ENCODE results near the gene XRRA1. TPM values are rescaled to one million over a fixed set of nuclear protein-coding genes. Genes with fewer than 3 reads are reported as not detected.

The XRRA1 gene
- total RNA-seq, 1 experiment from 2014 or later: 29.5 TPM

DNA sequence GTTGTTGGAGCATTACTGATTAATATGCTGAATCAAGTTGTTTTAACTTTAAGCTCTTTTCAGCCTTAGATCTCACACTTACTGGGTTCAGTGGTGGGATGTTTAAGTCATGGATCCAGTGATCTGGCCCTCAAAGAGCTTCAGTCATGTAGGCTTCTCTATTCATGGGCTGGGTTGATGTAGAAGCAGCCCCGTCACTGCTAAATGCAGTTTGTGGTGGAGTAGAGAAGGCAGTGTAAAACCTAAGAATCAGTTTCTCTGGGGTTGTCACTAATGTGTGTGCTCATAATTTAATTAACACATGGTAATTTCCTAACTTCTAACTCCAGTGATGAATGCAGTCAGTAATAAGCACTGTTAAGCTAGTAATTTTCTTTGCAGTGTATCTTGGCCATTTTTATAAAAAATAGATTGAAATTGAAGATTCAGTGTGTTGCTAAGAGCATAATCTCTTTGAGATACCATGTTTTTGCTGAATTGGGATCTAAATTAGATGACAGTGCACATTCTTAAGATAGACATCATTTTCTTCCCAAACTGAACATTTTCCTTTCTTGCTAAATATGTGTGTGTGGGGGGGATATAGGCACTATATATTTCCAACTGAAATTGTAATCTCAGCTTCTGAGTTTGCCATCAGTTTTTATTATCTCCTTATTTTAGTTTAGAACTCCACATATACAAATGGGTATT is 9.2 kb upstream of the XRRA1 start:
- Histone ChIP-seq H3K4me1 (replicated peaks; ENCODE audit: insufficient read depth) (no peaks in the 10 kb centered on the region), H2AFZ (no peak overlapping the region), H3F3A (ENCODE audit: insufficient read depth, low read depth) (no peaks in the 10 kb centered on the region; the same call in 1 of the 2 replicates), H3K4me3 (no peak overlapping the region), H3K27ac (no peak overlapping the region), H3K9me2 (ENCODE audit: insufficient read depth) (no peaks in the 10 kb centered on the region), H3K27me3 (ENCODE audit: insufficient read depth, low read depth) (no peaks in the 10 kb centered on the region), H3K4me2 (no peak overlapping the region), H3K36me3 (ENCODE audit: low read depth) (peaks cover 19% of the 10 kb centered on the region), H3K9me3 (ENCODE audit: insufficient read depth, low read depth) (no peaks in the 10 kb centered on the region), H4K20me1 (ENCODE audit: insufficient read depth) (peaks cover 84% of the 10 kb centered on the region), H3K79me2 (ENCODE audit: low read depth) (peaks cover 96% of the 10 kb centered on the region)
- no peak for TF ChIP-seq EZH2 (IDR thresholded peaks at IDR 0.05; ENCODE audit: low read depth)
- TF ChIP-seq, protein P1, sequence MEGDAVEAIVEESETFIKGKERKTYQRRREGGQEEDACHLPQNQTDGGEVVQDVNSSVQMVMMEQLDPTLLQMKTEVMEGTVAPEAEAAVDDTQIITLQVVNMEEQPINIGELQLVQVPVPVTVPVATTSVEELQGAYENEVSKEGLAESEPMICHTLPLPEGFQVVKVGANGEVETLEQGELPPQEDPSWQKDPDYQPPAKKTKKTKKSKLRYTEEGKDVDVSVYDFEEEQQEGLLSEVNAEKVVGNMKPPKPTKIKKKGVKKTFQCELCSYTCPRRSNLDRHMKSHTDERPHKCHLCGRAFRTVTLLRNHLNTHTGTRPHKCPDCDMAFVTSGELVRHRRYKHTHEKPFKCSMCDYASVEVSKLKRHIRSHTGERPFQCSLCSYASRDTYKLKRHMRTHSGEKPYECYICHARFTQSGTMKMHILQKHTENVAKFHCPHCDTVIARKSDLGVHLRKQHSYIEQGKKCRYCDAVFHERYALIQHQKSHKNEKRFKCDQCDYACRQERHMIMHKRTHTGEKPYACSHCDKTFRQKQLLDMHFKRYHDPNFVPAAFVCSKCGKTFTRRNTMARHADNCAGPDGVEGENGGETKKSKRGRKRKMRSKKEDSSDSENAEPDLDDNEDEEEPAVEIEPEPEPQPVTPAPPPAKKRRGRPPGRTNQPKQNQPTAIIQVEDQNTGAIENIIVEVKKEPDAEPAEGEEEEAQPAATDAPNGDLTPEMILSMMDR (conservative IDR thresholded peaks at IDR 0.05): no peak
- ChIA-PET CTCF (interaction anchor here (0.6 to 1.2 kb wide), 2 partner anchors 220 to 247 kb away, joined by 3 read pairs; no protein-coding TSS in a partner anchor), POLR2A (ENCODE audit: unreplicated experiment) (no interaction called here)
- intact Hi-C loops (cut with micrococcal nuclease; ENCODE audit: unreplicated experiment): no loop called here
- DNase-seq: no peak
- BruUV-seq (replicated peaks): no TSS peak

DNA sequence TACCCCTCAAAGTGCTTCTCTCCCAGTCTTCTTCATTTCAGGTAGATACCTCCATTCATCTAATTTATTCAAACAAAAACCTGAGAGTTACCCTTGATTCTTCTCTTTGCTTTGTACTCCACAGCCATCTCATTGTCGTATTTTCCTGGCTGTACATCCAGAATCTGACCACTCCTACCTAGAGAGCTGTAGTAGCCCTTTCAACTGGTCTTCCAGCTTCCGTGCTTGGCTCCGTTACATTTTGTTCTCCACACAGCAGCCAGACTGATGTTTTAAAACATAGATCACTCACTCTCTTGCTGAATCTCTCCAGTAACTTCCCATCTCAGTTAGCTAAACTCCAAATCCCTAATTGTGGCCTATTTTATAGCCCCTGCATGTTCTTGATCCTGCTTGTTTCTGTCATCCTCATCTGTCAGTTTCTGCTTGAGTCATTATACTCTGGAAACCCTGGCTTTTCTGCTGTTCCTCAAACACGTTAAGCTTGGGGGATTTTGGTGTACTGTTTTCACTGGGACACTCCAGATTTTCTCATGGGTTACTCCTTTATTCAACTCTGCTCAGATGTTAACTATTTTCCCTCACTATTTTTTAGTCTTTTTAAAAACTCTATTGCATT is 7.6 kb upstream of the XRRA1 start:
- no peak for DNase-seq
- POLR2A ChIA-PET (ENCODE audit: unreplicated experiment): no interaction called here
- H3K9me2 ChIP-seq (ENCODE audit: insufficient read depth): no peaks in the 10 kb centered on the region
- peaks cover 24% of the 10 kb centered on the region for H3K36me3 ChIP-seq (ENCODE audit: low read depth)
- H3F3A ChIP-seq (ENCODE audit: insufficient read depth, low read depth): no peaks in the 10 kb centered on the region; the same call in 1 of the 2 replicates
- H3K9me3 ChIP-seq (ENCODE audit: insufficient read depth, low read depth): no peaks in the 10 kb centered on the region
- H4K20me1 ChIP-seq (ENCODE audit: insufficient read depth): peaks cover 68% of the 10 kb centered on the region
- no TSS peak for BruUV-seq (replicated peaks)
- no peak overlapping the region for H3K4me2 ChIP-seq
- H2AFZ ChIP-seq: no peak overlapping the region
- intact Hi-C loops (cut with micrococcal nuclease; ENCODE audit: unreplicated experiment): no loop called here
- H3K79me2 ChIP-seq (ENCODE audit: low read depth): peaks cover 98% of the 10 kb centered on the region
- CTCF ChIA-PET: interaction anchor here (1.2 kb wide), 1 partner anchor 249 kb away, joined by 3 read pairs; no protein-coding TSS in a partner anchor
- no peak for TF ChIP-seq EZH2 (IDR thresholded peaks at IDR 0.05; ENCODE audit: low read depth)
- TF ChIP-seq, protein P1 (conservative IDR thresholded peaks at IDR 0.05): no peak
- H3K4me1 ChIP-seq (replicated peaks; ENCODE audit: insufficient read depth): no peaks in the 10 kb centered on the region
- H3K27ac ChIP-seq: no peak overlapping the region
- no peaks in the 10 kb centered on the region for H3K27me3 ChIP-seq (ENCODE audit: insufficient read depth, low read depth)
- H3K4me3 ChIP-seq: no peak overlapping the region

DNA sequence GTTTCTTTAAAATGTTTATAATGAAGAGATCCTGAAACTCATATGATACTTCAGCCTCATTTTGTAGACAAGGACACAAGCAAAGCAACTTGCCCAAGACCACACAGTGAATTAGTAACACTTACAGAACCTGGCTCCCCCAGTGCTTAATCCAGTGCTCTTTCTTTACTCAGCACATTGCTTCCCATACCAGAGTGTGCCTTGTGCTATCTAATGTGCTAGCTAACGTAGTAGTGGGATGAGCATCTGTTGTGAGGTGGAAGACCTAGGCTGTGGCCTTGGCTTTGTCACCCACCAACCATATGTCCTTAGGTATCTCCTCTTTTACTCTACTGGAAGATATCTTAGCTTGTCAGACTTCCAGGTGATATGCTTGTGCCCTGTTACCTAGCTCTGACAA is 5.3 kb upstream of the XRRA1 start:
- Histone ChIP-seq H3K9me2 (ENCODE audit: insufficient read depth) (no peaks in the 10 kb centered on the region), H3F3A (ENCODE audit: insufficient read depth, low read depth) (no peaks in the 10 kb centered on the region; the same call in 1 of the 2 replicates), H3K9me3 (ENCODE audit: insufficient read depth, low read depth) (no peaks in the 10 kb centered on the region), H4K20me1 (ENCODE audit: insufficient read depth) (peaks cover 48% of the 10 kb centered on the region), H3K4me2 (no peak overlapping the region), H3K79me2 (ENCODE audit: low read depth) (peaks cover 98% of the 10 kb centered on the region), H2AFZ (no peak overlapping the region), H3K4me1 (replicated peaks; ENCODE audit: insufficient read depth) (peaks cover 9% of the 10 kb centered on the region), H3K36me3 (ENCODE audit: low read depth) (peaks cover 23% of the 10 kb centered on the region; the same call in 1 of the 2 replicates), H3K4me3 (no peak overlapping the region), H3K27ac (no peak overlapping the region), H3K27me3 (ENCODE audit: insufficient read depth, low read depth) (no peaks in the 10 kb centered on the region)
- BruUV-seq (replicated peaks): no TSS peak
- POLR2A ChIA-PET (ENCODE audit: unreplicated experiment): no interaction called here
- CTCF ChIA-PET: no interaction called here
- no peak for DNase-seq
- TF ChIP-seq, protein P1 (conservative IDR thresholded peaks at IDR 0.05): no peak
- TF ChIP-seq EZH2 (IDR thresholded peaks at IDR 0.05; ENCODE audit: low read depth): no peak
- intact Hi-C loops (cut with micrococcal nuclease; ENCODE audit: unreplicated experiment): loop anchor here (5.0 kb wide), 1 partner anchor 33 kb away; the partner anchor contains the start of gene NEU3

Data from PC-9 (cell line).